ENCODE measurements around the gene JAG1.

GRCh38 chr20:10715035-10715434, 41.2 kb upstream of the JAG1 start:
- TF ChIP-seq ZFP30 (CRISPR knock-in tag; IDR thresholded peaks at IDR 0.05) (no peak), ZFP3 (CRISPR knock-in tag; IDR thresholded peaks at IDR 0.05) (no peak), CSRNP3 (CRISPR knock-in tag; IDR thresholded peaks at IDR 0.05) (no peak), PATZ1 (CRISPR knock-in tag; IDR thresholded peaks at IDR 0.05; ENCODE audit: borderline replicate concordance) (no peak), CSDC2 (CRISPR knock-in tag; IDR thresholded peaks at IDR 0.05) (no peak), PPARA (CRISPR knock-in tag; IDR thresholded peaks at IDR 0.05; ENCODE audit: borderline replicate concordance) (no peak)
